GM10847 (cell line): Measurements from ENCODE around the gene NDUFA11.

Source experiments
- POLR2A ChIP-seq: IDR thresholded peaks from 2 replicates; pipeline ENCODE4 v1.6.1; 2011; ENCODE audit not compliant: insufficient read length; ENCODE audit errors: extremely low read depth

NDUFA11 gene

DNA sequence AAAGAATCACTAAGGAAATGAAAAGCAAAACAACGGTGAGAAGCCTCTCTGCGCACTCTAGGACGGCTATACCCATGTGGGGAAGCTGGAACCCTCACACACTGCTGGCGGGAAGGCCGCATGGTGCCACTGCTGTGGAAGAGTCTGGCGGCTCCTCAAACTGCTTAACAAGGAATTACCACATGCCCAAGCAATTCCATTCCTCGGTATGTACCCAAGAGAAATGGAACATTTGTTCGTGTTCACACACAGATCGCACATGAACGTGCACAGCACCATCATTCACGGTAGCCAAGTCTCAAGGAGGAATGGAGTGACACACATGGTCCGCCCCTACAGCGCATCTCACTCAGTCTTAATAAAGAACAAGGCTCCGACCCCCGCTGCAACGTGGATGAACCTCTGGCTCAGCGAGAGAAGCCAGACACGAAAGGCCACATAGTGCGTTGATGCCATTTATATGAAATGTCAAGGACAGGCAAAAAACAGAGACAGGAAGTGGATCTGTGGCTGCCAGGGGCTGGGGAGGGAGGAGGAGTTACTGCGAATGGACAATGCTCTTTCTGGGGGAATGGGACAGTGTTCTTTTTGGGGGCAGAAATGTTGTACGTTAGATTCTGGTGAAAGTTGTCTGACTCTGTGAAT is 18.0 kb upstream of the NDUFA11 start:
- TF ChIP-seq POLR2A = no peak

DNA sequence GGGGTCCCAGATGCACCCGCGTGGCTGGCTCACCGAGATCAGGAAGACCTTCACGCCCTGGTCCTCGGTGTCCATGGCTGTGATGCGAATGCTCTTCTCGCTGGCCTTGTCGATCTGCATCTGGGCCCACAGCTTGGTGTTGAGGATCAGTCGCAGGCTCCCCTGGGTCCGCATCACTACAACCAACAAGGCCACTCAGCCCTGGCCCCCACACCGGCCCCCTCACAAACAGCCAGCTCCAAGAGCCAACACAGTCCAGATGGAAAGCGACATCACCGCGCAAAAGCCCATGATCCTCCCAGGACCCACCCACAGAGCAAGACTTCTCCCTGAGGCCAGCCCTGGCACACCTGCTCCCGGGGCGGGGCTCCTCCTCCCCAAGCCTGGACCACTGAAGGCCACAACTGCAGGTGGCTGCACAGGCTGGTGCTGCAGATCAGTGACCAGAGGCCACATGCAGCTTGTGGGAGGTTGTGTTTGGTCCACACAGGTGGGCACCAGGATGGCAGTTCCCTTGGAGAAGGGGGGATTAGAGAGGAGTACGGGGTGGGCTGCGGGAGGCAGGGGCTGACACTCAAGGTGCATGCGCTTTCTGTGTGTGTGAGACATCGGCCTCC is 15.0 kb upstream of the NDUFA11 start:
- no peak for TF ChIP-seq POLR2A

DNA sequence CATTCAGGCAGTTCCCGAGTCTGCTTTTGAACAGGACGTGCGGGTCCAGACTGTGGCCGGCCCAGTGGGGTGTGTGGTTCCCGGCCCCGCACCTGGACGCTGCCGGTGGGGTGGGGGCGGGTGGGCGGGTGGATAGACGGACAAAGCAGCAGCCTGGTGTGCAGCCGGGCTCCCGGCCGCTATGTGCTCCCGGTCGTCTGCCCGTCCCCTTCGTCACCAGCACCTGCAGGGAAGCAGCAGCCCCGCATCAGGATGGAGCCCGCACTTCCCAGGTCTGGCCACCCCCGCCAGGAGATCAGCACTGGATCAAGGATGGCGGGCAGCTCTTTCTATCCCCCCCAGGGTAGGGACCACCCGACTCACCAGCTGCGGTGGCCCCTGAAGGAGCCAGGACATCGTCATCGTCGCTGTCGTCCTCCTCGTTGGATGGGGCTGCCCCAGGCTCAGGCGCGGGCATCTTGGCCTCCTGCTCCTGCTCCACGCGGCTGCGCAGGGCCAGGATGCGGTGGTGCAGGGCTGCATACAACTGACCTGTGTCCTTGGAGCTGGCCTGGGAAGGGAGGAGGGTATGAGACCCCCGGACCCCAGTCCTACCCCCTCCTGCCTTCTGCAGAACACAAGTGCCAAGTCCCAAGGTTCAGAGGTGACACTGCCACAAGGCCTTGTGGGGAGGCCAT is 14.0 kb upstream of the NDUFA11 start:
- TF ChIP-seq POLR2A = no peak

GRCh38 chr19:5916181-5916708 is 12.7 kb upstream of the NDUFA11 start:
- TF ChIP-seq POLR2A = no peak

DNA sequence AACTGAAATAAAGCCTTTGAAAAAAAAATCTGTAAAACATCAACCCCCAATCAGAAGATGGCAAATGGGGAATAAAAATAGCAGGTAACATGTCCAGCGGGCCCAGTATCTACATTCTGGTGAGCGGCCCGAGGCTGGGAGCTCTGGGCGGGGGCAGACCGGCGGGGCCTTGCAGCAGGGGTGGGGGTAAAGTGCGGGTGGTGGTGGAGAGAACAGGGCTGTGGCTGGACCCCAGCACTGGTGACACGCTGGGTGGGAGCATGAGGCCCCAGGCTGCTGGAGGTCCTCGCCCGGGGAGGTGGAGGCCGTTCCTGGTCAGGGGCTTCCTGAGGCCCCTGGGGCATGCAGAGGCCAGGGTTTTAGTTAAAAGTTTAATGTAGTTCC is 12.2 kb upstream of the NDUFA11 start:
- TF ChIP-seq POLR2A = no peak

GRCh38 chr19:5914946-5915781 is 11.6 kb upstream of the NDUFA11 start:
- no peak for TF ChIP-seq POLR2A

DNA sequence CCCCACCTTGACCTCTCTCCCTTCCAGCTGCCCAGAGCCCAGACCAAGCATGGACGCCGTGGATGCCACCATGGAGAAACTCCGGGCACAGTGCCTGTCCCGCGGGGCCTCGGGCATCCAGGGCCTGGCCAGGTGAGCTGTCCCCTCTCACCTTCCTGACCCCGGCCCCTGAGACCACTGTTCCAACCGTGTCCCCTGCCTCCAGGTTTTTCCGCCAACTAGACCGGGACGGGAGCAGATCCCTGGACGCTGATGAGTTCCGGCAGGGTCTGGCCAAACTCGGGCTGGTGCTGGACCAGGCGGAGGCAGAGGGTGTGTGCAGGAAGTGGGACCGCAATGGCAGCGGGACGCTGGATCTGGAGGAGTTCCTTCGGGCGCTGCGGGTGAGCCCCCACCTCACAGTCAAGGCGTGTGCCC is 10.8 kb upstream of the NDUFA11 start:
- no peak for TF ChIP-seq POLR2A

GRCh38 chr19:5913739-5914357 is 10.3 kb upstream of the NDUFA11 start, which contains the start of gene CAPS:
CAPS (plus strand) TSS chr19:5914254; CDS start chr19:5914407, 153 bp downstream.
- TF ChIP-seq POLR2A = no peak

GRCh38 chr19:5911366-5911765 is 7.8 kb upstream of the NDUFA11 start:
- TF ChIP-seq POLR2A = no peak

DNA sequence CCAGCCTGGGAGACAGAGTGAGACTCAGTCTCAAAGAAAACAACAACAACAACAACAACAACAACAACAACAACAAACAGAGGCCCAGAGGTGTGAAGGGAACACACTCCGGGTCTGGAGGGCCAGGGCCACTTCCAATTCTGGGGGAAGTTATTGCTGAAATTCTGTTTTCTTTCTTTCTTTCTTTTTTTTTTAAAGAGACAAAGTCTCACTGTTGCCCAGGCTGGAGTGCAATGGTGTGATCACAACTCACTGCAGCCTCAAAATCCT is 7.0 kb upstream of the NDUFA11 start:
- TF ChIP-seq POLR2A = no peak

DNA sequence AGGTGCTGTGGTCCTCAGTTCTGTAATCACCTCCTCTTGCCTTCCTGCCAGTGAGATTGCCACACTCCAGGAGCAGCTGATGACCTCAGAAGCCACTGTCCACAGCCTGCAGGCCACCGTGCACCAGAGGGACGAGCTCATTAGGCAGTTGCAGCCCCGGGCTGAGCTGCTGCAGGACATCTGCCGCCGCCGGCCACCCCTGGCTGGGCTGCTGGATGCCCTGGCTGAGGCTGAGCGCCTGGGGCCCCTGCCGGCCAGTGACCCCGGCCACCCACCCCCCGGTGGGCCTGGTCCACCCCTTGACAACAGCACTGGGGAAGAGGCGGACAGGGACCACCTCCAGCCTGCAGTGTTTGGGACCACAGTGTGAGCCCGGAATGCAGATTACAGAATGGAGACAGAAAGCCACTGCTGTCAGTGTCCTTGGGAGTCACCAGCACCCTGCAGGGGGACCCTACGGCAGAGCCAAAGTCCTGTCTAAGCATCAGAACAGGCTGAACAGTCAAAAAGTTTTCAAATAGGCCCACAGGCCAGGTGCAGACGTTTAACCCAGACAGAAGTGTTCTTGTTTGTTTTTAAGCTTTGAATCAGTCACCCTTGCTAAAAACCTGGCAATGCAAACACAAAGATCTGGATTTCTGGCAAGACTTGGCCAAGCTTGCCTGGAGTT is 5.3 kb upstream of the NDUFA11 start:
- no peak for TF ChIP-seq POLR2A

- TF ChIP-seq POLR2A = no peak
Observed at GRCh38 chr19:5907241-5907640, 3.7 kb upstream of the NDUFA11 start.

DNA sequence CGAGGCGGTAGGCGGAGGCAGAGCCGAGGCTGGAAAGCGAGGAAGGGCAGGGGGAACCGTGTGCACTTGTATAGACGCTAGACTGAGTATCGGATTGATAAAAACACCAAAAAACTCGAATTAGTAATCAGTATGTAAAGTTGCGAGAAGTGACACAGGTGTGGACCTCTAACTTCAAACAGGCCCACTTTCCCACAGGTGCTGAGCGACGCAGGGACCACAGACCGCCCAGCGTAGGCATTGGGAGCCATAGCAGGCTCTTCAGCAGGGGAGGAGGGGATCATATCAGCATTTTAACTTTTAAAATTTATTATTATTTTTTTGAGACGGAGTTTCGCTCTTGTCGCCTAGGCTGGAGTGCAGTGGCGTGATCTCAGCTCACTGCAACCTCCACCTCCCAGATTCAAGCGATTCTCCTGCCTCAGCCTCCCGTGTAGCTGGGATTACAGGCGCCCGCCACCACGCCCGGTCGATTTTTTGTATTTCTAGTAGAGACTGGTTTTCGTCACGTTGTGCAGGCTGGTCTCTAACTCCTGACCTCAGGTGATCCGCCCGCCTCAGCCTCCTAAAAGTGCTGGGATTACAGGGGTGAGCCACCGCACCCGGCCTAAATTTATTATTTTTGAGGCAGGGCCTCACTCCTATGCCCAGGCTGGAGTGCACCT is 1.7 kb upstream of the NDUFA11 start:
- TF ChIP-seq POLR2A = no peak

DNA sequence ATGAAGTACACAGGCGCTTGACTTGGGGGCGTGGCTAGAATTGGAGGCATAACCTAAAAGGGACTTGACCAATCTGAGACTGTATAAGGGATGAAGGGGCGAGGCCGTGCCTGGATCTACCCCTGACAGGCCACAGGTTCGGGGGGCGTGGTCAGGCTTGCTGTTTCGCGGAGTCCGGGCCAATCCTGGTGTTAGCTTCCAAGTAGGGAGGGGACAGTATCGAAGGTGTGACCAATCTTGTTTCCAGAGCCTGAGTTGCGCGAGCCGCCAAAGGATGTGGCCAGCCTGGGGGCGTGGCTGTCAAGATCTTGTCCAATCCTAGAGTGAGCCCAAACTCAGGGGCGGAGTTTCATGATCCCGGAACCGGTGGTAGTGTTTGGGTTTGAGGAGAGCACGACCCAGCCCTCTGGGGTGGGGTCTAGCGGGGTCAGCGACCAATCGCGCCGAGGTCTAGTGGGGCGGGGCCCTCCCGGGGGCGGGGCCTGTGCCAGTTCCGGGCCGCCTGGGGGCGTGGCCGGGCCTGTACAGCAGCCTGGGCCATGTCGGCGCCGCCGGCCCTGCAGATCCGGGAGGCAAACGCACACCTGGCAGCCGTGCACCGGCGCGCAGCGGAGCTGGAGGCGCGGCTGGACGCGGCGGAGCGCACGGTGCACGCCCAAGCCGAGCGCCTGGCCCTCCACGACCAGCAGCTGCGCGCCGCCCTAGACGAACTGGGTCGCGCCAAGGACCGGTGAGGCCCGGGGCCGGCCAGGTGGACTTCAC is 943 bp upstream of the NDUFA11 start, which contains the start of gene VMAC:
Gene VMAC, plus strand, starts transcription at position 521 of the 762 bp plus-strand sequence. Its CDS starts 19 bp downstream, at position 540.
- TF ChIP-seq POLR2A = peak; percentile 63
